HG03095 (cell line): ENCODE results near the gene KDM4C.
"Not testable (repeated sequence)": the region's sequence is repeated elsewhere in the genome, so short reads cannot be mapped to it uniquely, and the experiment has no call there.

Source experiments
- ATAC-seq: cut with Tn5 transposase; IDR thresholded peaks from one replicate; pipeline ENCODE4 v1.9.1; 2021; ENCODE audit warnings: moderate library complexity; ENCODE audit not compliant: unreplicated experiment

KDM4C gene

DNA sequence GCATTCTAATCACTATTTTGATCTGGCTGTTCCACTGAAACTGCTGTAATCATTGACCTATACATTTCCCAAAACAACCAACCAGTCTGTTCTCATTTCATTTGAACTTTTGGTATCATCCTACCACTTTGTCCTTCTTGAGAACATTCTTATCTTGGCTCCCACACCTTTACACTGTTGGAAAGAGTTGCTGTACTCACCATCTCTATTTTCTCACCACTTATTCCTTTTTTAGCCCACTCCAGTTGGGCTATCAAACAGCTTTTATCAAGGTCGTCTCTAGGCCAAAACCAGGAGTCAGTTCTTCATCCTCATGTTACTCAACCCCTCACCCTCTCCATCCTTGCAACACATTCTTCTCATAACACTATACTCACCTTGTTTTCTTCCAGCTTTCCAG lies 170.1 kb downstream of the KDM4C start:
- no peak for ATAC-seq

DNA sequence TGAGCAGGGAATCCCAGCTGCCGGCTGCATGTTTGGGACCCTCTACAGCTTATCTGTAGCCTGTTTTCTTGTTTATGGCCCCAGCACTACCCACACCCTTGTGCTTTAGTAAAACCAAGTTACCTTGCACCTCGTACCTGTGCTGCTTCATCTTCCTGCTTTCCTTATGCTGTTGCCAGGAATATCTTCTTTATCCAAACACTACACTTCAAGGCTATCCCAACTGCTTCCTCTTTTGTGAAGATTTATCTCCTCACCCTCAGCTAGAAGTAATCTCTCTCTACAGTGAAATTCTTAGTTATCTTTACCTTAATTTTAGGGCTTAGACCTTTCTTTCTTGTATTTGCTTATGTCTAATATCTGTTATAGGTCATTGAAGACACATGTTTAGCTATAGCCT lies 171.1 kb downstream of the KDM4C start:
- no peak for ATAC-seq

DNA sequence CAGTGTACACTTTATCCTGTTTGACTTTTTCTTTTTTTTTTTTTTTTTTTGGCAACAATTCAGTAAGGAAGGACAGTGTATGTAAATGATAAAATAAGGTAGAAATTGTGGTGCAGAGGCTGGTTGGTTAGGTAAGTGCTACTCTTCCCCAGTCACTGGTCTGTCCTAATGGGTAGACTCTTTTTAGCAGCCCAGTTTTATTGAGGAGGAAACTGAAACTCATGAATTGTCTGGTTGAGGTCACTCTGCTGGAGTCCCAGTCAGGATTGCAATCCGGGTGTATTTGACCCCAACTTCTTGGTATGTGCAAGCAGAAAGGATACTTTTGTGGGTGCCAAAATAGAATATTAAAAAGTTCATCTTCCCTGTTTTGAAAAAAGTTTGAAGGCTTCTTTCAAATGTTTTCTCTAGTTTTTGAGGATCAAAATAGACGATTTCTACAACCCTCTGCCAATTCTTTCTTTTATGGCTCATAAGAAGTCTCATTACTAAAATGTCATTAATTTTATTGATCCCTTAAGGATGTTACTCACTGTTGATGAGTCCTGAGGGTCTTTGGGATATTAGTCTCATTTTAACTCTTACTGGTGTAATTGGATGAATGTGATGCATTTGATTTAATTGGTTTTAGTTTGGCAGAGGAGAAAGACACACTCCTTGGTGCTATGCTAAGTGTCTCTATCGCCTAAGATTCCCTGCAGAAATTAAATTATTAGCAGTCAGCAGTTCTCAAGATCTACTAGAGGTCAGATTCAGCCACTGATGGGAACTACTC lies 171.9 kb downstream of the KDM4C start:
- no peak for ATAC-seq

DNA sequence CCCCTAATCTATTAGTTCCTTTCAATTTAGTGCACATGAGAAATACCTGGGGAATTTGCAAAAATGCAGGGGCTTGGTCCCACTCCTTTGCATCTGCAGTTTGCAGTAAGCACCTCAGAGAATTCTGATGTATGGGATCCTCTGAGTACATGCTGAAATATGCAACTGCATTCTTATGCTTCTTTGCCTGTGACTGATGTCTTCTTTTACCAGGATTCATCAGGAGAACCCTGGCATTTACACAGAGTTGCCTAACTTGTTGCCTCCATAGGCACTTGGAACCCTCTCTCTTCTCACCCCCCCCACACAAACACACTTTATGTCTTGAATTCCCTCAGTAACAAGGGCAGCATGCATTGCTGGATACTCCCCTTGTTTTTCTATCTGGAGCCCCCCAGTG lies 173.1 kb downstream of the KDM4C start:
- ATAC-seq: no peak

DNA sequence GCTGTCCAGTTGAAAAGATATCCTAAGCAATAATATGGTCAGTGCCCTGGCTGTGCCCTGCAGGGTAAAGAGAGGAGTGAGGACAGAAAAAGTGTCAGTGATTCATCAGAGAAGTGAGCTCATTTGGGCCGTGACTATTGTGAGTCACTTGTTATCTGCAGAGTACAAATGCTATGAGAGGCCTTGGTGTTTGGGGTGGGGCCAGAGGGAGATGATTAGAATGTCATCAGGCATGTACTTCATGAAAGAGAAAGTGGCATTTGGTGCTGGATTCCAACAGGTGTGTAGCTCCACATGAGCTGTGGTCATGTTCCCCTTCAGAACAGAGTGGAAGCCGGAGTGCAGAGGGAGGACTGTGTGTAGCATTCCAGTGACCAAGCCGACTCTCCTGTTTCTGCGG lies 174.1 kb downstream of the KDM4C start:
- ATAC-seq: peak; percentile 49

DNA sequence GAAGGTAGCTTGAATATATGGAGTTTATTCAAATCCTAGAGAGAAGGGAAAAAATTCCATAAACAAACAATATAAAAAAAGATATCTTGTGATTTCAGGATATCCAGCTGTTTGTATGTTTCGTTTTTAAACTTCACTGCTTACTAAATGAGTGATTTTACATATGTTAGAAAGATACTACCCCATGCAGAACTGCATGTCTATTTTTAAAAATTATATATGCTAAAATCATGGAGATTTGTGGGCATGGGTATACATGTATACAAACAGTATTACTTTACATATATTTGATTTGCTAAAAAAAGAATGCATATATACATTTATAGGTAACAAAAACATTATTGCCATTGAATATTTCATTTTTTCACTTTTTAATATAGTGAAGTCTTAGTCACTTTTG lies 178.3 kb downstream of the KDM4C start:
- no peak for ATAC-seq

DNA sequence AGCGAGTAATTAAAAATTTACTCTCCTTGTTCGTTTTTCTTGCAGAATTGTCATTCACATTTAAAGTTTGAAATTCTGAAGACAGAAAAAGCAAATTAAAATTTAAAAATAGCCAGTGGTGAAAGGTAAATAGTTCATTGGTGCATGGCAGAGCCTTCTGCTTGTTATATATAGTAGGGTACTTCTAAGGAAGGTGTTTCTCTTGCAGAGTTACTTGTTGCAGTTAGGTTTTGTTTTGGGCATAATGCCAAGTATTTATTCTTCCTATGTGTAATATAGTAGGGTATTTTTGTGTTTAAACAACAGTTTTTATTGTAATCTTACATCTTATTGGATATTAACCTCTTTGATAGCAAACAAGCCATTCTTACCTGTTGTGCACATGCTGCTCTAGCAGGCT lies 179.4 kb downstream of the KDM4C start:
- no peak for ATAC-seq

DNA sequence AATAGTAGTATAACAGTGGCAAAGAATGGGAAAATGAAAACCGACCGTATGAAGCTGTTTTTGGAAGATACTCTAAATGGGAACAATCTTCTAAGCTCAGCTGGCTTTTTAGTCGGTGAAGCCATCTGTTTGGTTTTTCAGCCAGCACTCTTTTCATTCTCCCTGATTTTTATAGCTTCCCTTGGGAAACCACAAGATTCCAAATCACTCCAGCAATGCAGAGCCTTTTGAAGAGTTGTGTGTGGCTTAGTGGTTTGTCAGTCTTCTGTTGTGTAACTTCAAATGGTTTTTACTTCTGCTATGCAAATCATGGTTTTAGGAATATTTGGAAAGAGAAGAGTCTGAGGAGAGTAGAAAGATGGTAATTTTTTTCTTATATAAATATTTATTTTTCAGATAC lies 180.7 kb downstream of the KDM4C start:
- ATAC-seq: no peak

DNA sequence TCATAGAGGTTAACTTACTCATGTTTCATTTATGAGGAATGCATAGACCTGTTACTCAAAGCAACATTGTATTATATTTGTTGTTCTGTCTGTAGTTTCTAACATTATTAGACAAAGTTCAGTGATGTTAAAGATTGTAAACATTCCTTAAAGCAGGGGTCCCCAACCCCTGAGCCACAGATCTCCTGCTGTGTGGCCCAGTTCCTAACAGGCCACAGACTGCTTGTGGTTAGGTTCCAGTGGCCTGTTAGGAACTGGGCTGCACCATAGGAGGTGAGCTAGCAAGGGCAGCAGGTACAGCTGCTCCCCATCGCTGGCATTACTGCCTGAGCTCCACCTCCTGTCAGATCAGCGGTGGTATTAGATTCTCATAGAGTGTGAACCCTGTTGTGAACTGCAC lies 181.1 kb downstream of the KDM4C start:
- no peak for ATAC-seq

DNA sequence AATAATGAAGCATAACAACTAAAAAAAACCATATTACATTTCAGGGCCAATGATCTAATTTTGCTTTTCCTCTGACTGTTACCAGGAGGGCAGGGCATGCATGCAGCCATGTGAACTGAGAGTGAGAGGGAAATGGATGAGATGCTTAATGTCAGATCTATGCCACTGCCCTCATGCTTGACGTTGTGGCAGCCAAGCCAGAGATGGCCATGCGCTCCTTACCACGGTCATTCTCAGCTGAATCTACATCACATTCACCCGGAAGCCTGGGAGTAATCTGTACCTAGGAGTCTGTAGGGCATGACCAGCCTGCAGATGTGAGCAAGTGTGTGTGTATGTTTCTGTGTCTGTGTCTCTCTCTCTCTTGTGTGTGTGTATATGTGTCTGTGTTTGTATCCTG lies 183.7 kb downstream of the KDM4C start:
- ATAC-seq: no peak

DNA sequence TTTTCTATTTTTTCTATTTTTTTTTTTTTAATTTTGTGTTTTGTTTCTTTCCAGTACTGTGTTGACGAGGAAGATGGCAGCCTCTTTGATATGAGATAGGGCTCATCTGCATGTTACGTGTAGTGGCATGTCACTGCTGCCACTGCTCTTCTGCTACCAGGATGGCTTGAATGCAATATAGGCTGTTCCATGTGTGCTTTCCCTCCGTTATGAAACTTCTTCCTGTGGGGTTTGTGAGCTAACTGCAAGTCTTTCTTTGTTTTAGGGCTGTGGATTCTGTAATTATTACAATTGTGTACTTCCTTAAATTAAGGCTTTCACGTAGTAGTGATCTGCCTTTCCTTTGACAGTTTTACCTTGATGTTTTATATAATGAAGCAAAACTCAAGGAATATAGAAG lies 184.6 kb downstream of the KDM4C start:
- no peak for ATAC-seq

DNA sequence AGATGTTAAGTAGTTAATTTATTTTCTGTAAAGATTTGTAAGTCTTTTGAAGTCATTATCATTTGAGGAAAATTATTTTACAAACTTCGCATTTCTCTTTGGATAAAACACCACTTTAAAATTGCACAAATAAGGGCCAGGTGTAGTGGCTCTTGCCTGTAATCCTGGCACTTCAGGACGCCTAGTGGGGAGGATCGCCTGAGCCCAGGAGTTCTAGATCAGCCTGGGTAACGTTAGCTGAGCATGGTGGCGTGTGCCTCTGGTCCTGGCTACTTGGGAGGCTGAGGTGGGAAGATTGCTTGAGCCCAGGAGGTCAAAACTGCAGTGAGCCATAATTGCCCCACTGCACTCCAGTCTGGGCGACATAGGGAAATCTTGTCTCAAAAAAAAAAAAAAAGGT lies 185.5 kb downstream of the KDM4C start:
- no peak for ATAC-seq

DNA sequence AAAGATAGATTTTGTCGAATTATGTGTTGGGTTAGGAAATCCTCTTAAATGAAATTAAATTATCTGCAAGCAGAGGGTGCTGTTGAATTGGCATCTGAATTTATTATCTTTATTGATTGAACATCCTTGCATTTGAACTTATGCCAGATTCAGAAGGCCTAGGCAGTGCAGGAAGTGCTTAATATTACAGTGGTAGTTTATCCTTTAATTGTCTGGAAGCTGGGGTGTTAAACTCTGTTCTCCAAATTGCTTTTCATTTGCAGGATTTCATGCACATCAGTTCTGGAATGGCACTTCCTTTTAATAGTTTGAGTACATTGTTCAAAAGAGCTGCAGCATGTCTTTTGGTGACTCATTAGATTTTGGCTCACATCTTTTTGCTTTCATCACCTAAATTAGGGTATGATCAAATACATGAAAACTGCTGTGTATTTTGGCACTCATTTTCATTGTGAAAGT lies 186.3 kb downstream of the KDM4C start:
- no peak for ATAC-seq

DNA sequence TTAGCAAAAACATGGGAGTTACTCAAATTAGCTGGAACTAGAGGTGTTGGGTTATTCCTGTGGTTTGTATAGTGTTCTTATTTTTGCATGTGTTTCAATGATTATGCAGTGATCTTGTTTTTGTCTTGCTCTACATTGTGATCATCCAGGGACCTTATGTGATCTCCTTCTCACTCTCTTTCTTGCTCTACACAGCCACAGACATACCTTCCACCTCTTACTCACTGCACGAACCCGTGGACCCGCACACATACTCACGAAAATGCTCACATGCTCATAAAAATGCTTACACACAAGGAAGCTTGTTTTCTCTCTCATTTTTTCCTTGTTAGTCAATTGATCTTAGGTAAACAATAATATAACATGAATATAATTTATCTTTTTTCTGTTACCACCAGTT lies 187.1 kb downstream of the KDM4C start:
- no peak for ATAC-seq

DNA sequence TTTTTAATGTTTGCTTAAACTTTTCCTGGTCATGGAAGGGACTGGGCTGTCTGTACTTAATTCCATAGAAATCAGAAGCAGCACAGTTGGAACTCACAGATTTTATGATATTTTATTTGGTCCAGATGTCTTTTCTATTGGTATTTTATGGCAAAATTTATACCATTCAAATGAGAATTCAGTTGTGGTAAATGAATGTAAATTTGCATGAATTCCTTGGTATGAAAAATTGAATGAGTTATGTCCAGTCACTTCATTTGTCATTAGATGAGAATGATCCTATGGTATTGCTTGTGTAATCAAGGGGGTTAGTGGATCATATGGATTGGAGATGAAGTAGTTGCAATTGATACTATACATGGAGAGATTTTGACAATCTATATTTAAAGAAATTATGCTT lies 188.0 kb downstream of the KDM4C start:
- no peak for ATAC-seq

DNA sequence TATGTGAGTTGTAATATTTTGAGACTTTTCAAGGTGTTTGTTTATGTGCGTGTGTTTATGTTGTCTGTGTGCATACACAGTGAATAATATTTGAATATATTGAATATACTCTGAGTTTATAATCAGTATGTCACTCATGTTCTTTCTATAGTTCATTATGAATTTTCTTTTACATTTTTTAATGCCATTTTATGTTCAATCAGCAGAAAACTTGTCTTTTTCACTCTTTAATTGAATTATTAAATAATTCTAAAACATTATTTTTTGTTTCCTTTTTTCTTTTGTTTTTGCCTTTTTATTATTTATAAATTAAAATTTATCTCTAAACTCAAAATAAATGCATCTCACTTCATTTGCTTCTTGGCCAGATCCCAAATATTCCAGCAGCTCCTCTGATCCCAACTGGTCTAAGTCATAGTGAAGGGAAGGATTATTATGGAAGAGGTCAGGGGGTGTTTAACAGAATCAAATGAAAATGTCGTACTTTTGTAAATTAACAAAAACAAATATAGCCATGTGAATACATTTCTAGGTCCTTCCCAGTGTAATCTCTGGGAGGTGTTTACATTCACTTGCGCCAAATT lies 188.9 kb downstream of the KDM4C start:
- ATAC-seq: no peak

DNA sequence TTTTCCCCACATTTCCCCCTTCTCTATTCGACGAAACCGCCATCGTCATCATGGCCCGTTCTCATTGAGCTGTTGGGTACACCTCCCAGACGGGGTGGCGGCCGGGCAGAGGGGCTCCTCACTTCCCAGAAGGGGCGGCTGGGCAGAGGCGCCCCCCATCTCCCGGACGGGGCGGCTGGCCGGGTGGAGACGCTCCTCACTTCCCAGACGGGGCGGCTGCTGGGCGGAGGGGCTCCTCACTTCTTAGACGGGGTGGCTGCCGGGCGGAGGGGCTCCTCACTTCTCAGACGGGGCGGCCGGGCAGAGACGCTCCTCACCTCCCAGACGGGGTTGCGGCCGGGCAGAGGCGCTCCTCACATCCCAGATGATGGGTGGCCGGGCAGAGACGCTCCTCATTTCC lies 191.1 kb downstream of the KDM4C start:
- ATAC-seq: not testable (repeated sequence)

DNA sequence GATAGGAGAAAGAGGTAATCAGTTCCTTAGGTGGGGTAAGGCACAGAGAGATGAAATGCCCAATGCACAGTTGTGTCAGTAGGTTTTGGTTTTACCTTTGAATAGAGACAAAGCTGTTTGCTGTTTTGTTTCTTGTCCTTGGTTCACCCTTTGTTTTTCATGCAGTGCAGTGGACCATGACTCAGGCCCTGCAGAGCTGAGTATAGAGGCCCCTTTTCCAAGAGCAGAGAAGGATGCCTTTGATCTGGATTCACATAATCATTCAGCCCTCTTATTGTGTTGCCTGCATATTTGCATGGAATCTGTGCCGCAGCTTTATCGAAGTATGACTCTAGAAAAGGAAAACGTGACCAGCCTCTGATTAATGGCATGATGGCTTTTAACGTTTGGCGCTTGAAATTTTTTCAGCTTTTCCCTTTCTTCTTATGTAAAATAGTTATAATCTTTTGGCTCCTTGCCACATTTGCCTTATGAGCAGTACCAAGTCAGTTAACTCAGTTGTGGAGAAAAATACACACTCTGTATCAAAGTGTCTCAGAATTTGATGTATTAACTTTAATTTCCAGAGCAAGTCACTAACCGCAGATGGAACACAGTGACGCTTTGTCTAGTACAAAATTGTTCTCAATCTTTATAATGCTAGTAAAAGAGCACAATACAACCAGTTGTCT lies 197.6 kb downstream of the KDM4C start:
- peak; percentile 86 for ATAC-seq

DNA sequence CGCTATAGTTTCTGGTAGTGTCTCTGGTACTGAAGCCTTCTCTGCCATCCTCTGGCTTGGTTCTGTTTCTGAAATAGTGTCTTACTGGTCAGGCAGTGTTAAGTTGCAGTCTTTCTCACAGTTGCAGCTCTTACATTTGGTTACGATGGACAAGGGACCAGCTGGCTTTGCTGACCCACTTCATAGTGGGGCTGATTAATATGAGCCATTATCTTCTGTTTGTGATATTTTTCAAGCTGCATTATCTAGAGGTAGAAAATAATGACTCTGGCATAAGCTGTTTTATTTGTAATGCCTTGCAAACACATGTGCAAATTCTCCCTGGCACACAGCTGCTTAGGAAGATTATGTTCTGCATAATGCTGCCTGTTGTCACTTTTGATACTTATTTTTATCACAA lies 199.1 kb downstream of the KDM4C start:
- no peak for ATAC-seq

DNA sequence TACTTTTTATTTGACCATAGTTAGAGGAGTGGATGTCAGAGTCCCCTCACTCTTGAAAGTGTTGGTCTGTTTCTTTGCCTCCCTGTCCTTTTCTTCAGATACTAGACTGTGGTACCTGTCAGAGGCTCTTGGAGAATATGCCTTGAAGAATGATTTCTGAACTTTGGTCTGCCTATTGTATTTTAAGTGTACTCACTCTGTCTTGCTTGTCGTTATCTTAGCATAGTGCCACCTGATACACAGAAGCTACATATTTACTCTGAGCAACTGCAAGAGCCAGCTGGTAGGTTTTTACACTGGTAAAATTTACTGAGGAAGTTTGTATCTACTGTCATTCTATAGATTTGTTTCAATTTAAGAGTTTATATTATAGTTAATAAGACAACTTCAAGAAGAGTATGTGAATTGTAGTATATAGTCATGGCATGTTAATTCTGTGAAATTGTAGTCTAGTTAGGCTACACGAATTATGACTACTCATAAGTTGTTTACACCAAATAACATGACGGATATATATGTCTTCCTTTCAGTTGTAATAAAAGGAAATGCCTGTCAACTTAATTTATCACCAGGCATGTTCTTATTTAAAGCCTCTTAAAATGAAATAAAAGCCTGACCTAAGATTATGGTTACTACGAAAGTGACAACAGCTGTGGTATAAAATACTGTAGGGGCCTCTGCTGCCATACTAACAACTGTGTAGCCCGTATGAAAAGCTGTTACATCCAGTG lies 201.7 kb downstream of the KDM4C start:
- no peak for ATAC-seq

DNA sequence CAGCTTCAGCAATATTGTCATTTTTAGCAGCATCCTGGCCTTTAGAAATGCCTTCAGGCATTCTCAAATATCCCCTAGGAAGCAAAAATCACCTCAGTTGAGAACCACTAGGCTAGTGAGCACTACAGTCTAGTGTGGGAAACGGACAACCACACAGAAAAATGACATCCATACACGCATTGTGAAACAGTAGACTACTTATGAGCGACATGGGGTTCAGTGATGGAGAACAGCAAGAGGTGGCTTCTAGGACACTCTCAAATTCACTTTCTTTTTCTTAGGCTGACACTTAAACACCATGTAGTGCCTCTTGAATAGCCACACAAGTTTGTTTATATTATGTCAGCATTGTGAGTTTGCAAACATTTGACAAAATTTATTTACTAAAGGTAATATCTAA lies 203.0 kb downstream of the KDM4C start:
- peak; percentile 85 for ATAC-seq
